Measurements from ENCODE around the gene OR4K2.
"Not testable (repeated sequence)": the region's sequence is repeated elsewhere in the genome, so short reads cannot be mapped to it uniquely, and the experiment has no call there.

DNA sequence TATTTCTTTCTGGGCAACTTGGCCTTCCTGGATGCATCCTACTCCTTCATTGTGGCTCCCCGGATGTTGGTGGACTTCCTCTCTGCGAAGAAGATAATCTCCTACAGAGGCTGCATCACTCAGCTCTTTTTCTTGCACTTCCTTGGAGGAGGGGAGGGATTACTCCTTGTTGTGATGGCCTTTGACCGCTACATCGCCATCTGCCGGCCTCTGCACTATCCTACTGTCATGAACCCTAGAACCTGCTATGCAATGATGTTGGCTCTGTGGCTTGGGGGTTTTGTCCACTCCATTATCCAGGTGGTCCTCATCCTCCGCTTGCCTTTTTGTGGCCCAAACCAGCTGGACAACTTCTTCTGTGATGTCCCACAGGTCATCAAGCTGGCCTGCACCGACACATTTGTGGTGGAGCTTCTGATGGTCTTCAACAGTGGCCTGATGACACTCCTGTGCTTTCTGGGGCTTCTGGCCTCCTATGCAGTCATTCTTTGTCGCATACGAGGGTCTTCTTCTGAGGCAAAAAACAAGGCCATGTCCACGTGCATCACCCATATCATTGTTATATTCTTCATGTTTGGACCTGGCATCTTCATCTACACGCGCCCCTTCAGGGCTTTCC lies 47.2 kb upstream of the OR4K2 start:
- not testable (repeated sequence) for TF ChIP-seq POLR2A, POLR2AphosphoS5 (IDR thresholded peaks at IDR 0.05)
- TF ChIP-seq, protein P1, sequence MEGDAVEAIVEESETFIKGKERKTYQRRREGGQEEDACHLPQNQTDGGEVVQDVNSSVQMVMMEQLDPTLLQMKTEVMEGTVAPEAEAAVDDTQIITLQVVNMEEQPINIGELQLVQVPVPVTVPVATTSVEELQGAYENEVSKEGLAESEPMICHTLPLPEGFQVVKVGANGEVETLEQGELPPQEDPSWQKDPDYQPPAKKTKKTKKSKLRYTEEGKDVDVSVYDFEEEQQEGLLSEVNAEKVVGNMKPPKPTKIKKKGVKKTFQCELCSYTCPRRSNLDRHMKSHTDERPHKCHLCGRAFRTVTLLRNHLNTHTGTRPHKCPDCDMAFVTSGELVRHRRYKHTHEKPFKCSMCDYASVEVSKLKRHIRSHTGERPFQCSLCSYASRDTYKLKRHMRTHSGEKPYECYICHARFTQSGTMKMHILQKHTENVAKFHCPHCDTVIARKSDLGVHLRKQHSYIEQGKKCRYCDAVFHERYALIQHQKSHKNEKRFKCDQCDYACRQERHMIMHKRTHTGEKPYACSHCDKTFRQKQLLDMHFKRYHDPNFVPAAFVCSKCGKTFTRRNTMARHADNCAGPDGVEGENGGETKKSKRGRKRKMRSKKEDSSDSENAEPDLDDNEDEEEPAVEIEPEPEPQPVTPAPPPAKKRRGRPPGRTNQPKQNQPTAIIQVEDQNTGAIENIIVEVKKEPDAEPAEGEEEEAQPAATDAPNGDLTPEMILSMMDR (IDR thresholded peaks at IDR 0.05) = not testable (repeated sequence)

Data from sigmoid colon (tissue), 4 donors.